IMR-90 (cell line): ENCODE results near the gene RBFA. TPM values are rescaled to one million over a fixed set of nuclear protein-coding genes. Genes with fewer than 3 reads are reported as not detected.

Experiments
- ATAC-seq: fragments of 200-7000 bp; cut with Tn5 transposase; 2 replicates; pipeline ENCODE4 v1.9.1; 2020; ENCODE audit warnings: low read depth, mild to moderate bottlenecking, moderate library complexity
- BruUV-seq: library from RNA; stranded (reverse); fragments of 400-500 nt; replicated peaks from 2 replicates; lab custom pipeline; 2021; lab: Mats Ljungman, UMichigan
- CTCF ChIA-PET: fragments of 300-600 bp; formaldehyde crosslinking; extraction: SDS; loops from one replicate; lab custom pipeline; 2021; ENCODE audit warnings: antibody characterized with exemption; lab: Yijun Ruan, JAX
- POLR2A ChIA-PET: fragments of 300-600 bp; sonication (Branson Sonifier 250); formaldehyde crosslinking; loops from one replicate; lab custom pipeline; 2022; ENCODE audit warnings: antibody characterized with exemption; ENCODE audit not compliant: unreplicated experiment; lab: Charles Lee
- DNase-seq: peaks from one replicate; pipeline ENCODE4 v3.0.0; 2013
- H2AFZ ChIP-seq: replicated peaks from 2 replicates; pipeline ENCODE3; 2013; ENCODE audit warnings: low read length, mild to moderate bottlenecking; ENCODE audit not compliant: poor library complexity
- H2AK5ac ChIP-seq: 2 replicates; pipeline ENCODE4 v1.6.1; 2013; ENCODE audit warnings: low read depth, low read length, inconsistent platforms
- H2AK9ac ChIP-seq: replicated peaks from 2 replicates; pipeline ENCODE3; 2013; ENCODE audit warnings: mild to moderate bottlenecking, low read depth, low read length, moderate library complexity; ENCODE audit not compliant: poor library complexity
- H2BK120ac ChIP-seq: 2 replicates; pipeline ENCODE4 v1.6.1; 2013; ENCODE audit warnings: low read depth, low read length, inconsistent platforms
- H2BK15ac ChIP-seq: 3 replicates; pipeline ENCODE4 v1.6.1; 2013; ENCODE audit warnings: low read depth, low read length, inconsistent platforms
- H2BK20ac ChIP-seq: 2 replicates; pipeline ENCODE4 v1.6.1; 2013; ENCODE audit warnings: low read depth, mild to moderate bottlenecking, inconsistent platforms, low read length, moderate library complexity
- H2BK5ac ChIP-seq: 2 replicates; pipeline ENCODE4 v1.6.1; 2013; ENCODE audit warnings: mild to moderate bottlenecking, low read depth, low read length, inconsistent platforms; ENCODE audit not compliant: poor library complexity, severe bottlenecking
- H3K14ac ChIP-seq: replicated peaks from 2 replicates; pipeline ENCODE4 v1.6.1; 2013; ENCODE audit warnings: low read depth, low read length, inconsistent platforms
- H3K18ac ChIP-seq: 2 replicates; pipeline ENCODE4 v1.6.1; 2013; ENCODE audit warnings: low read depth, low read length, control low read depth
- H3K23ac ChIP-seq: 2 replicates; pipeline ENCODE4 v1.6.1; 2013; ENCODE audit warnings: low read depth, low read length, inconsistent platforms
- H3K27ac ChIP-seq: 2 replicates; pipeline ENCODE4 v1.5.1; 2013; ENCODE audit warnings: mild to moderate bottlenecking, control low read depth, low read length; ENCODE audit not compliant: insufficient read depth
- H3K27me3 ChIP-seq: 2 replicates; pipeline ENCODE4 v1.6.1; 2013; ENCODE audit warnings: low read length; ENCODE audit not compliant: control insufficient read depth, insufficient read depth
- H3K36me3 ChIP-seq: 2 replicates; pipeline ENCODE4 v1.6.1; 2013; ENCODE audit warnings: low read length, mixed read lengths; ENCODE audit not compliant: control insufficient read depth, insufficient read depth
- H3K4ac ChIP-seq: 2 replicates; pipeline ENCODE4 v1.6.1; 2013; ENCODE audit warnings: low read depth, low read length, inconsistent platforms
- H3K4me1 ChIP-seq: 2 replicates; pipeline ENCODE4 v1.6.1; 2013; ENCODE audit warnings: low read length, mixed read lengths; ENCODE audit not compliant: control insufficient read depth, insufficient read depth
- H3K4me2 ChIP-seq: 2 replicates; pipeline ENCODE4 v1.6.1; 2013; ENCODE audit warnings: low read depth, mild to moderate bottlenecking, control low read depth, low read length, moderate library complexity
- H3K4me3 ChIP-seq: 2 replicates; pipeline ENCODE4 v1.5.1; 2013; ENCODE audit warnings: low read depth, mild to moderate bottlenecking, control low read depth, low read length, moderate library complexity; ENCODE audit not compliant: insufficient read depth
- H3K56ac ChIP-seq: 2 replicates; pipeline ENCODE4 v1.6.1; 2013; ENCODE audit warnings: low read length, inconsistent platforms; ENCODE audit not compliant: insufficient read depth; ENCODE audit errors: extremely low read depth
- H3K79me1 ChIP-seq, 2 experiments: 2 replicates each; pipeline ENCODE4 v1.6.1; 2013; ENCODE audit warnings: low read length in 2 of 2, inconsistent platforms in 1 of 2, low read depth in 1 of 2
- H3K9ac ChIP-seq: 2 replicates; pipeline ENCODE4 v1.6.1; 2013; ENCODE audit warnings: low read depth, low read length, control low read depth
- H3K9me1 ChIP-seq: 2 replicates; pipeline ENCODE4 v1.6.1; 2013; ENCODE audit warnings: low read length, inconsistent platforms; ENCODE audit not compliant: insufficient read depth
- H3K9me3 ChIP-seq: 2 replicates; pipeline ENCODE4 v1.6.1; 2013; ENCODE audit warnings: low read length; ENCODE audit not compliant: control insufficient read depth, insufficient read depth
- H4K20me1 ChIP-seq: 2 replicates; pipeline ENCODE4 v1.6.1; 2013; ENCODE audit warnings: low read length, inconsistent platforms; ENCODE audit not compliant: insufficient read depth
- H4K5ac ChIP-seq: 2 replicates; pipeline ENCODE4 v1.6.1; 2013; ENCODE audit warnings: mild to moderate bottlenecking, low read depth, low read length, control low read depth
- H4K8ac ChIP-seq, 2 experiments: 2 replicates each; pipeline ENCODE4 v1.6.1; 2013; ENCODE audit warnings: low read depth in 2 of 2, low read length in 2 of 2, control low read depth in 1 of 2, inconsistent platforms in 1 of 2
- H4K91ac ChIP-seq: 2 replicates; pipeline ENCODE4 v1.6.1; 2013; ENCODE audit warnings: low read depth, low read length, inconsistent platforms; ENCODE audit not compliant: insufficient read depth
- BHLHE40 ChIP-seq: fragments of 150-350 bp; IDR thresholded peaks from 2 replicates; pipeline ENCODE4 v1.6.1; 2016; ENCODE audit warnings: mild to moderate bottlenecking, low read depth, low read length
- CEBPB ChIP-seq: IDR thresholded peaks from 2 replicates; pipeline ENCODE4 v1.6.1; 2012; ENCODE audit warnings: low read depth, low read length, improper control_type of control experiment
- CHD1 ChIP-seq: IDR thresholded peaks from 2 replicates; pipeline ENCODE4 v1.6.1; 2012; ENCODE audit warnings: low read depth, low read length, improper control_type of control experiment
- ELK1 ChIP-seq: fragments of 150-350 bp; IDR thresholded peaks from 2 replicates; pipeline ENCODE4 v1.6.1; 2016; ENCODE audit warnings: low read depth, mild to moderate bottlenecking, low read length, moderate library complexity, borderline replicate concordance
- MAFK ChIP-seq: IDR thresholded peaks from 2 replicates; pipeline ENCODE4 v1.6.1; 2012; ENCODE audit warnings: low read depth, low read length, improper control_type of control experiment
- MAZ ChIP-seq: IDR thresholded peaks from 2 replicates; pipeline ENCODE4 v1.6.1; 2012; ENCODE audit warnings: low read depth, mild to moderate bottlenecking, low read length, improper control_type of control experiment, moderate library complexity, borderline replicate concordance
- MXI1 ChIP-seq: IDR thresholded peaks from 2 replicates; pipeline ENCODE4 v1.6.1; 2012; ENCODE audit warnings: low read depth, mild to moderate bottlenecking, low read length, moderate library complexity, borderline replicate concordance
- NFE2L2 ChIP-seq: fragments of 150-350 bp; IDR thresholded peaks from 2 replicates; pipeline ENCODE4 v1.6.1; 2016; ENCODE audit warnings: low read depth, mild to moderate bottlenecking, low read length
- POLR2A ChIP-seq: IDR thresholded peaks from 2 replicates; pipeline ENCODE4 v1.6.1; 2012; ENCODE audit warnings: mild to moderate bottlenecking, low read depth, low read length
- RAD21 ChIP-seq: IDR thresholded peaks from 2 replicates; pipeline ENCODE4 v1.6.1; 2012; ENCODE audit warnings: low read length, improper control_type of control experiment
- SMC3 ChIP-seq: fragments of 150-350 bp; IDR thresholded peaks from 2 replicates; pipeline ENCODE4 v1.6.1; 2016; ENCODE audit warnings: low read depth, mild to moderate bottlenecking, antibody characterized with exemption, low read length, moderate library complexity
- USF2 ChIP-seq: fragments of 150-350 bp; IDR thresholded peaks from 2 replicates; pipeline ENCODE4 v1.6.1; 2017; ENCODE audit warnings: mild to moderate bottlenecking, antibody characterized with exemption, low read length, low read depth
- WGBS, 2 experiments: methylation state at CpG; one replicate each; pipeline versions ENCODE4 v1.1.5 to v1.1.7; 2013; ENCODE audit warnings: missing lambda C conversion rate in 2 of 2; ENCODE audit not compliant: insufficient read length in 1 of 2; ENCODE audit errors: extremely low coverage in 2 of 2; 5-methylcytosine and 5-hydroxymethylcytosine counted together
- dilution Hi-C: fragments of 300-500 bp; cut with HindIII; formaldehyde crosslinking; loops from one replicate; pipeline ENCODE4 v1.14.3; 2018; ENCODE audit warnings: low sequenced_read_pairs; ENCODE audit not compliant: unreplicated experiment
- in situ Hi-C: fragments of 300-500 bp; cut with MboI; formaldehyde crosslinking; loops from 3 replicates; pipeline ENCODE4 v1.14.3; 2019; ENCODE audit warnings: low sequenced_read_pairs, inconsistent platforms, mixed read lengths
- intact Hi-C: fragments of 100-400 bp; cut with micrococcal nuclease; formaldehyde crosslinking; loops from 2 replicates; pipeline ENCODE4 v1.10.0; 2022
- polyA plus RNA-seq, 3 experiments: library from polyadenylated mRNA; depleted of rRNA; stranded (reverse); fragments of >200 nt; gene quantifications; 2 replicates each; pipeline ENCODE4 v1.2.3, GENCODE V29; 2012; ENCODE audit warnings: low replicate concordance in 1 of 3
- total RNA-seq: library from RNA; depleted of rRNA; stranded (reverse); fragments of >200 nt; gene quantifications from 2 replicates; pipeline ENCODE4 v1.2.3, GENCODE V29; 2012

RBFA gene
- total and polyA plus RNA-seq, 2 of the 4 experiments (the other 2 are of a cell fraction) = 21.0 to 38.0 TPM

GRCh38 chr18:80065705-80066104, 31.5 kb downstream of the RBFA start:
- ATAC-seq (no peak), DNase-seq (no peak)
- dilution Hi-C loops = no loop called here
- H2AK5ac ChIP-seq = no peak overlapping the region
- H3K9me1 ChIP-seq = no peaks in the 10 kb centered on the region
- H3K18ac ChIP-seq = no peak overlapping the region
- H2BK5ac ChIP-seq = no peak overlapping the region
- H2BK120ac ChIP-seq = no peak overlapping the region
- no peaks in the 10 kb centered on the region for H3K4me1 ChIP-seq
- no peak overlapping the region for H2BK20ac ChIP-seq
- H3K4me3 ChIP-seq = no peak overlapping the region
- in situ Hi-C loops = no loop called here
- no peak overlapping the region for H2BK15ac ChIP-seq
- H4K91ac ChIP-seq = no peak overlapping the region
- no peak overlapping the region for H3K4ac ChIP-seq
- 0 out of 2 replicates have a peak, but pooled peaks cover 1% of the 10 kb centered on the region for H3K9me3 ChIP-seq
- no peak overlapping the region for H4K8ac ChIP-seq
- H4K20me1 ChIP-seq = no peaks in the 10 kb centered on the region
- H3K9ac ChIP-seq = no peak overlapping the region
- H3K27me3 ChIP-seq = no peaks in the 10 kb centered on the region
- no peak overlapping the region for H2AK9ac ChIP-seq
- H3K14ac ChIP-seq = no peak overlapping the region
- ChIA-PET CTCF (no interaction called here), POLR2A (no interaction called here)
- no peak overlapping the region for H2AFZ ChIP-seq
- H3K36me3 ChIP-seq = no peaks in the 10 kb centered on the region
- intact Hi-C loops = no loop called here
- H3K23ac ChIP-seq = no peak overlapping the region
- WGBS, 2 experiments = 70% methylated on average over 2 of the region's 9 CpGs; no CpG with 5 or more reads in 1 of the 2 experiments
- H3K27ac ChIP-seq = no peak overlapping the region
- no peak overlapping the region for H3K4me2 ChIP-seq
- H3K56ac ChIP-seq = no peak overlapping the region
- H4K5ac ChIP-seq = no peak overlapping the region
- no peak for TF ChIP-seq MAFK
- TF ChIP-seq RAD21 = no peak
- no peak for TF ChIP-seq CHD1
- no peak for TF ChIP-seq CEBPB
- TF ChIP-seq NFE2L2 = no peak
- TF ChIP-seq POLR2A = no peak
- TF ChIP-seq BHLHE40 = no peak
- no peak for TF ChIP-seq ELK1
- TF ChIP-seq USF2 = no peak
- TF ChIP-seq MAZ = no peak
- no peak for TF ChIP-seq SMC3
- no peak for TF ChIP-seq MXI1
- no TSS peak for BruUV-seq
- no peaks in the 10 kb centered on the region for H3K79me1 ChIP-seq
